ENCODE data around the gene IL24.

IL24 gene

GRCh38 chr1:206882555-206882954 is 14.7 kb upstream of the IL24 start:
- no peak for DNase-seq

DNA sequence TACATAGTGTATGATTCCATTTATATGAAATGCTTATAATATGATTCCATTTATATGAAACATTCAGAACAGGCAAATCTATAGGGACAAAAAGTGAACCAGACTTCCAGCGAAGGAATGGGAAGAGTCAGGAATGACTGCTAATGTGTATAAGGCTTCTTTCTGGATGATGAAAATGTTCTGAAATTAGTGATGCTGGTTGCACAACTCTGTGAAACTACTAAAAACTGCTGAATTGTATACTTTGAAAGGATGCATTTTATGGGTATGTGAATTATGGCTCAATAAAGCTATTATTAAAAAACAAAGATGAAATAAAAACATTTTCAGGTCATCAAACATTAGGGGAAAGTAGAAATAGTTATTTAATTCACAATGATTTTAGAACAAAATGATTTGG is 14.1 kb upstream of the IL24 start:
- no peak for DNase-seq

GRCh38 chr1:206883876-206884275 is 13.4 kb upstream of the IL24 start:
- no peak for DNase-seq

- no peak for DNase-seq
Measured at GRCh38 chr1:206885341-206886060, 11.7 kb upstream of the IL24 start.

DNA sequence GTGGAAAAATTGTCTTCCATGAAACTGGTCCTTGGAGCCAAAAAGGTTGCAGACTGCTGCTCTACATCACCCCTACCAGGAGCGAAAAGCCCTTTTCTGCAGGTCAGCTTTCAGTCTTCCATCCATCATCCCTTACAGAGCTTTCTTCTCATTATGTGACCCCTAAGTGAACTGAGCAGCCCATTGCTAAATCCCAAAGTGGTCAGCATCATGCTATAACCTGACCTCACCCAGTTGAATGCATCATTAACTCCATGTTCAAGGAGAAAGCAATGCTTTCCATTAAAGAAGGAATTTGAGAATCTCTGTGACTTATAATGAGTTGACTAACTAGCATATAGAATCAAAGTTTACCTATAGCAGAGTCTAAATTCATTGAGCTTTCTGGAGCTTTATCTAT is 10.4 kb upstream of the IL24 start:
- no peak for DNase-seq

DNA sequence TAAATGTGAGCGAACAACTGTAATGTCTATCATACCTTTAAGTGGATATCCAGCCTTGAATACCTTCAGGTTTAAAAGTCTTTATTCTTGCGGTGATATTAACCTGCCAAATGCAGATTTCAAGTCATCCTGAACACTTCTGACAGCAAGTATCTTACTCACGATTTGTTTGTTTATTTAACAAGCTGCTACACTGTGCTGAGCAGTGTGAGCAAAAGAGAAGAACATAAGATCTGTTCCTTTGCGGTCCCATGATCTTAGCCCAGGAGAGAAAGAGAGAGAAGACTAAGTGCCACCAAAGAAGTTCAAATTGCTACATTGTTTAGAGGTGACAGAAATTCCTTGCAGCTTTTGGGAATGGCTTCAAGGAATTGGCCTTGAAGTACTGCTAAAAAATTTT is 9.5 kb upstream of the IL24 start:
- DNase-seq: no peak

- DNase-seq: peak; percentile 58
Measured at GRCh38 chr1:206890125-206891060, 6.8 kb upstream of the IL24 start.

DNA sequence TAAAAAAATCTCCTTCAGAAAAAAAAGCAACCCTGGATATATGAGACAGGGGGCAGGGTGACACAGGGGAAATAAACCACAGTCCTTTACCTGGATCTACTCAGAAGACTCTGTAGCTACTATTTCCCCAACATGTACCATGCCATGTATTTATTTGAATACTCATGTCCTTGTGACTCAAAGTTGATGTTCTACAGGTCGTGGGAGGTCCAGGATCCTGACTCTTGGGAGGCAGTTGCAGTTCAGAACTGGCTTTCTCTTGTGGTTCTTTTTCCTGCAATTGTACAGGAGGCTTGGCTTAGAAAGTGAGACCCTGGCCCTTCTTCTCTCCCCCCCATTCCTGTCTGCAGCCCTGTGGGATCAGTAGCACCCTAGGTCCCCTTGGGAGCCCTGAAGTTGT is 5.8 kb upstream of the IL24 start:
- no peak for DNase-seq

DNA sequence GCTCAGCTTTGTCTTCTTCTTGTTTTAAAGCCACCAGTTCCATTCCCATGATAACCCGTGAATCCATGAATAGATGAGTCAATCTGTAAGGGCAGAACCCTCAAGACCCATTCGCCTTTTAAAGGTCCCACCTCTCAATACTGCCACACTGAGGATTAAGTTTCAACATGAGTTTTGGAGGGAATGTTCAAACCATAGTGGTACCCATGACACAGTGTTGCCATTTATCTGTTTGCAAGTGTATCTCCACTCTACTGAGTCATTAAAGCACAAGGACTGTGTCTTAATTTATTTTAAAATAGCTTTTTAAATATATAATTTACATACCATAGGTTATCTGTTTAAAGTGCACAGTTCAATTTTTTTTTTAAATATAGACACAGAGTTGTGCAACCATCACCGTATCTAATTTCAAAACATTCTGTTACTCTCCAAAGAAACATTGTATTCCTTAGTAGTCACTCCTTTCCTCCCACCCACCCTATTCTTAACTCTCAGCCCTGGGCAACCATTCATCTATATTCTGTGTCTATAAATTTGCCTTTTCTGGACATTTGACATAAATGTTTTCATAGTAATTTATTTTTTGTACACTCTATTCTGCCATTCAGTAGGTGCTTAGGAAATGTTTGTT is 4.8 kb upstream of the IL24 start:
- DNase-seq: peak; percentile 45

DNA sequence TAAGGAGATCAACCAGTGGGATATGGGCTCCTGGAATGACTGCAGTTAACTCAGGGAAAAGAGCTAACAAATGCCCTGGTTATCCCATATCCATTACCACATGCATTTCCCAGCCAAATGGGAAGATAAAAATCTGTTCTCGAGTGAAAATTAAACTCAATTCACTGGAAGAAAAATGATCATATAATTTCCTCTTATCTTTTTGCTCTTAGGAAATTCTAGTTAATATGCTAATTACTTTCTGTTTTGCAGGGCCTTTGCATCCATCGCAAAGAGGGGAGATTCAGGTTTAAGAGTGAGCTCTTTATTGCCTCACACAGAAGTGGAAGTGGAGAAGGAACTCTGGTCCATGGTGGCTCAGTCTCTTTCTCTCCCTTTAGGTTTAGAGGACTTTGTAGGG is 3.9 kb upstream of the IL24 start:
- no peak for DNase-seq

- DNase-seq: no peak
Measured at GRCh38 chr1:206895325-206895724, 1.9 kb upstream of the IL24 start.

- DNase-seq: peak; percentile 37
Measured at GRCh38 chr1:206895837-206896242, 1.4 kb upstream of the IL24 start.

- no peak for DNase-seq
Measured at GRCh38 chr1:206896261-206896660, 982 bp upstream of the IL24 start.

DNA sequence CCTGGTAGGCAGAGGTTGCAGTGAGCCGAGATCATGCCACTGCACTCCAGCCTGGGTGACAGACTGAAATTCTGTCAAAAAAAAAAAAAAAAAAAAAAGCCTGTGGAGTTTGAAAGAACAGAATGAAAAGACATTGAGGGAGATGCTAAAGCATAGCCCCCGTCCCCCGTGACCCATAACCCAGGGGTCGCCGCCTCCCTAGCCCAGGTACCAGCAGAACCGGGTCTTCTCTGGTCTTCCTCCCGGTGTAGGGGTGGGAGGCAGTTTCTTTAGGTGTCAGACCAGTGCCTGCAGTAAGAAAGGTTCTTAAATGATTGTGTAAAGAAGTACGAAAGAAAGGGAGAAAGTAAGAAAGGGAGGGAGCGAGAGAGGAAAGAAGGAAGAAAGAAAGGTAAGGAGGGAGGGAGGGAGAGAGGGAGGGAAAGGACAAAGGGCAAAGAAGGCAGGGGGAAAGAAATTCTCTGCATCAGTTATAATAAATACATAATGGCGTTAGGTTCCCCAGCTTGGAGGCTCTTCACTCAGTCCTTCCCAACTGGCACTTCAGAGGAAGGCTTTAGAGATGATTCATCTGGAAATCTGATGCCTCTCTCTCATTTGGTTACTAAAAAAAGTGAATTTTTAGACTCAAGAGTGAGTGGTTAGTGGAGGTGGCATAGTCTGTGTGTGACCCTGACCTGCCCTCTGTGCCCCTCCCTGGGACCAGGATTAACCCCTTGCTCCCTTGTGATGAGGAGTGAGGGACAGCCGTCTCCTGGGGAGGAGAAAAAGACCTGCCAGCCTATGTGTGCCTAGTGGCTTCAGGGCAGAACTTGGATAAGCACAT is 1.1 kb downstream of the IL24 start:
- peak; percentile 65 for DNase-seq

- no peak for DNase-seq
Measured at GRCh38 chr1:206898915-206899431, 1.7 kb downstream of the IL24 start.

GRCh38 chr1:206899717-206900116 is 2.5 kb downstream of the IL24 start:
- DNase-seq: no peak

GRCh38 chr1:206900149-206900548 is 2.9 kb downstream of the IL24 start:
- no peak for DNase-seq

GRCh38 chr1:206901944-206902343 is 4.7 kb downstream of the IL24 start:
- DNase-seq: no peak

GRCh38 chr1:206902702-206903101 is 5.5 kb downstream of the IL24 start:
- no peak for DNase-seq

DNA sequence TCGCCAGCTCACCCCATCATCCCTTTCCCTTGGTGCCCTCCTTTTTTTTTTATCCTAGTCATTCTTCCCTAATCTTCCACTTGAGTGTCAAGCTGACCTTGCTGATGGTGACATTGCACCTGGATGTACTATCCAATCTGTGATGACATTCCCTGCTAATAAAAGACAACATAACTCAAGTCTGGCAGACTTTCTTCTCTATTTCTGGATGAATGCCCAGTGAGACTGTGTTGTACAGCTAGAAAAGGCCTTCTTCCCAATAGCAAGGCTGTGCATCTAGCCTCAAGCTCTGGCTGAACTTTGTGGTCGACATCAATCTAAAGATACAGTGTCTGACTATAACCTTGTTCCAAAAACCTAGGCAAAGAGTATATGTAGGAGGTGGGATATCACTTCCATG is 6.4 kb downstream of the IL24 start:
- no peak for DNase-seq

- no peak for DNase-seq
Measured at GRCh38 chr1:206904423-206905142, 7.3 kb downstream of the IL24 start.
